ENCODE measurements around the gene BTN2A1. TPM values are rescaled to one million over a fixed set of nuclear protein-coding genes. Genes with fewer than 3 reads are reported as not detected.

BTN2A1 gene
- total RNA-seq, 4 donors from 2014 or later: 15.3 to 35.8 (median 20.7) TPM

DNA sequence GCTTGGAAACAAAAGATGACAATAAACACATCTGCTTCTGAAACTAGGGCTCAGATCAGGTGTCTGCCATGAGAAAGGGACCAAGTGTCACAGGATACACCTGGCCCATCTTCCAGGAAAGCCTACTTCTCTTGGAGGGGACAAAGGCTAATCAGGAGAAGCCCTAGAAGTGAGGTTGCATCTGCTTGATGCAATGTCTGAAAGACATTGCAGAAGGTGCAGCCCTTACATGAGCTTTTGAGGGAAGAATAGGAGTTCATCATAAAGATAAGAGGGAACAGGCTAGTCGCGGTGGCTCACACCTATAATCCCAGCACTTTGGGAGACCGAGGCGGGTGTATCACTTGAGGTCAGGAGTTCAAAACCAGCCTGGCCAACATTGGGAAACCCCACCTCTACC, 39.9 kb downstream of the BTN2A1 start:
- Histone ChIP-seq H3K36me3 (no peaks in the 10 kb centered on the region), H3K4me3 (no peak overlapping the region), H3K4me1 (peaks cover 5 to 13% (median 11%) of the 10 kb centered on the region in 4 donors), H3K27me3 (peaks cover 24% of the 10 kb centered on the region), H3K9me3 (no peaks in the 10 kb centered on the region), H3K27ac (no peak overlapping the region)
- TF ChIP-seq POLR2AphosphoS5 (IDR thresholded peaks at IDR 0.05): no peak
- TF ChIP-seq POLR2A (IDR thresholded peaks at IDR 0.05): no peak
- intact Hi-C loops (cut with DNase I; ENCODE audit: low total_unique reads): no loop called here
- 69 to 94% methylated on average over 3 to 4 of the region's 4 CpGs for WGBS, 2 donors (ENCODE audit: low coverage in 1 of 2)
- DNase-seq: no peak
- in situ Hi-C loops (cut with MboI; ENCODE audit: low pct_ligation_motif_present in 1 of 4, low pct_unique_long_range_greater_than_20kb in 1 of 4, low sequenced_read_pairs in 3 of 4): no loop called here

- no peak within 1 kb of the TSS for H3K4me3 ChIP-seq
- no peak for DNase-seq
- no peaks in the 10 kb centered on the region for H3K9me3 ChIP-seq
- WGBS, 2 donors (ENCODE audit: low coverage in 1 of 2): 57 to 86% methylated on average over 2 of the region's 2 CpGs
- TF ChIP-seq POLR2AphosphoS5 (IDR thresholded peaks at IDR 0.05): no peak
- TF ChIP-seq EP300 (IDR thresholded peaks at IDR 0.05; ENCODE audit: low read depth): no peak
- TF ChIP-seq, protein P1, sequence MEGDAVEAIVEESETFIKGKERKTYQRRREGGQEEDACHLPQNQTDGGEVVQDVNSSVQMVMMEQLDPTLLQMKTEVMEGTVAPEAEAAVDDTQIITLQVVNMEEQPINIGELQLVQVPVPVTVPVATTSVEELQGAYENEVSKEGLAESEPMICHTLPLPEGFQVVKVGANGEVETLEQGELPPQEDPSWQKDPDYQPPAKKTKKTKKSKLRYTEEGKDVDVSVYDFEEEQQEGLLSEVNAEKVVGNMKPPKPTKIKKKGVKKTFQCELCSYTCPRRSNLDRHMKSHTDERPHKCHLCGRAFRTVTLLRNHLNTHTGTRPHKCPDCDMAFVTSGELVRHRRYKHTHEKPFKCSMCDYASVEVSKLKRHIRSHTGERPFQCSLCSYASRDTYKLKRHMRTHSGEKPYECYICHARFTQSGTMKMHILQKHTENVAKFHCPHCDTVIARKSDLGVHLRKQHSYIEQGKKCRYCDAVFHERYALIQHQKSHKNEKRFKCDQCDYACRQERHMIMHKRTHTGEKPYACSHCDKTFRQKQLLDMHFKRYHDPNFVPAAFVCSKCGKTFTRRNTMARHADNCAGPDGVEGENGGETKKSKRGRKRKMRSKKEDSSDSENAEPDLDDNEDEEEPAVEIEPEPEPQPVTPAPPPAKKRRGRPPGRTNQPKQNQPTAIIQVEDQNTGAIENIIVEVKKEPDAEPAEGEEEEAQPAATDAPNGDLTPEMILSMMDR (IDR thresholded peaks at IDR 0.05): no peak
- no peak for TF ChIP-seq POLR2A (IDR thresholded peaks at IDR 0.05)
- H3K27ac ChIP-seq: no peak within 1 kb of the TSS
- peaks cover 5 to 13% (median 11%) of the 10 kb centered on the region in 4 donors for H3K4me1 ChIP-seq
- in situ Hi-C loops (cut with MboI; ENCODE audit: low pct_ligation_motif_present in 1 of 4, low pct_unique_long_range_greater_than_20kb in 1 of 4, low sequenced_read_pairs in 3 of 4): no loop called here
- peaks cover 38% of the 10 kb centered on the region for H3K27me3 ChIP-seq
- H3K36me3 ChIP-seq: no peaks in the 10 kb centered on the region
- intact Hi-C loops (cut with DNase I; ENCODE audit: low total_unique reads): no loop called here
Observed at GRCh38 chr6:26500102-26500501, 42.3 kb downstream of the BTN2A1 start, which contains the start of gene BTN1A1. TSS of gene BTN1A1 (plus strand) at chr6:26500303. CDS start at chr6:26501287, 984 bp downstream.

GRCh38 chr6:26501482-26501986, 43.8 kb downstream of the BTN2A1 start:
- peaks cover 38% of the 10 kb centered on the region for H3K27me3 ChIP-seq
- intact Hi-C loops (cut with DNase I; ENCODE audit: low total_unique reads): no loop called here
- in situ Hi-C loops (cut with MboI; ENCODE audit: low pct_ligation_motif_present in 1 of 4, low pct_unique_long_range_greater_than_20kb in 1 of 4, low sequenced_read_pairs in 3 of 4): no loop called here
- no peak overlapping the region for H3K27ac ChIP-seq
- peak; percentile 33 for DNase-seq
- H3K4me3 ChIP-seq: peak overlapping the region in 3 of 4 donors; percentile 6 to 38 (median 24)
- no peaks in the 10 kb centered on the region for H3K36me3 ChIP-seq
- TF ChIP-seq EP300 (IDR thresholded peaks at IDR 0.05; ENCODE audit: low read depth) (no peak), POLR2AphosphoS5 (IDR thresholded peaks at IDR 0.05) (no peak), POLR2A (IDR thresholded peaks at IDR 0.05) (no peak)
- TF ChIP-seq, protein P1 (IDR thresholded peaks at IDR 0.05): no peak
- 0 to 12% methylated on average over 2 to 49 of the region's 49 CpGs for WGBS, 2 donors (ENCODE audit: low coverage in 1 of 2)
- H3K4me1 ChIP-seq: peaks cover 5 to 13% (median 11%) of the 10 kb centered on the region in 4 donors
- no peaks in the 10 kb centered on the region for H3K9me3 ChIP-seq

DNA sequence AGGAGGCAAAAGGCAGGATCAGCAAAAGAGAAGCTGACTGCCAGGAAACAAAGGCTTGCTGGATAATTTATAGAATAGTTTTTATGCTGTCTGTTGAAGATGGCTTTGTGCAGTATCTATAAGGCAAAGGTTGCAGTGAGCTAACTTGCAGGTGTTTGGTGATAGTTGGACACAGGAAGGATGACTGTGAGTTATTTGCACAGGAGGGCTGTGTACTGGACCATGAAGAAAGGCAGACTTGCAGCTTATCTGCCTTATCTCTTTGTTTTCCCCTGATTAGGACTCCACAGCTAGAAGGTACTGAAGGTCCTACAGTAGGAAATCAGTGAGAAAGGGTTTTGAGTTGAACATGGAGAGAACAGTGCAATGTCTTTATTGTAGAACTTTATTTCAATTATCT, 44.4 kb downstream of the BTN2A1 start:
- no peak overlapping the region for H3K27ac ChIP-seq
- H3K4me3 ChIP-seq: peak overlapping the region in 2 of 4 donors; percentile 6 to 38
- no peak for DNase-seq
- TF ChIP-seq POLR2AphosphoS5 (IDR thresholded peaks at IDR 0.05): no peak
- TF ChIP-seq, protein P1 (IDR thresholded peaks at IDR 0.05): no peak
- TF ChIP-seq EP300 (IDR thresholded peaks at IDR 0.05; ENCODE audit: low read depth): no peak
- TF ChIP-seq POLR2A (IDR thresholded peaks at IDR 0.05): no peak
- H3K27me3 ChIP-seq: peaks cover 38% of the 10 kb centered on the region
- no peaks in the 10 kb centered on the region for H3K36me3 ChIP-seq
- no peaks in the 10 kb centered on the region for H3K9me3 ChIP-seq
- intact Hi-C loops (cut with DNase I; ENCODE audit: low total_unique reads) (no loop called here), in situ Hi-C loops (cut with MboI; ENCODE audit: low pct_ligation_motif_present in 1 of 4, low pct_unique_long_range_greater_than_20kb in 1 of 4, low sequenced_read_pairs in 3 of 4) (no loop called here)
- peaks cover 5 to 13% (median 11%) of the 10 kb centered on the region in 4 donors for H3K4me1 ChIP-seq

- no peak overlapping the region for H3K4me3 ChIP-seq
- DNase-seq: no peak
- in situ Hi-C loops (cut with MboI; ENCODE audit: low pct_ligation_motif_present in 1 of 4, low pct_unique_long_range_greater_than_20kb in 1 of 4, low sequenced_read_pairs in 3 of 4): no loop called here
- peaks cover 38% of the 10 kb centered on the region for H3K27me3 ChIP-seq
- no peaks in the 10 kb centered on the region for H3K36me3 ChIP-seq
- 76 to 78% methylated on average over 3 of the region's 3 CpGs for WGBS, 2 donors (ENCODE audit: low coverage in 1 of 2)
- intact Hi-C loops (cut with DNase I; ENCODE audit: low total_unique reads): no loop called here
- no peak overlapping the region for H3K27ac ChIP-seq
- no peaks in the 10 kb centered on the region for H3K9me3 ChIP-seq
- peaks cover 5 to 13% (median 11%) of the 10 kb centered on the region in 4 donors for H3K4me1 ChIP-seq
- TF ChIP-seq POLR2A (IDR thresholded peaks at IDR 0.05) (no peak), POLR2AphosphoS5 (IDR thresholded peaks at IDR 0.05) (no peak), EP300 (IDR thresholded peaks at IDR 0.05; ENCODE audit: low read depth) (no peak)
- TF ChIP-seq, protein P1 (IDR thresholded peaks at IDR 0.05): no peak
Observed at GRCh38 chr6:26502626-26503025, 44.9 kb downstream of the BTN2A1 start.

Measured in transverse colon (tissue), 4 donors.